Mammary epithelial cell (primary cell): ENCODE measurements around the gene LDLRAD4.

Source experiments
- CTCF ChIP-seq, 2 donors: IDR thresholded peaks in 1 of 2; conservative IDR thresholded peaks in 1 of 2; 2 replicates each; pipeline ENCODE4 v1.5.1; 2011 to 2012; ENCODE audit warnings: inconsistent platforms in 2 of 2, low read length in 2 of 2, mild to moderate bottlenecking in 2 of 2, control low read depth in 1 of 2, low read depth in 1 of 2; ENCODE audit not compliant: insufficient read depth in 1 of 2; ENCODE audit errors: extremely low read depth in 1 of 2
- EZH2 ChIP-seq: IDR thresholded peaks from 2 replicates; pipeline ENCODE4 v1.6.1; 2012; ENCODE audit warnings: low read length, inconsistent platforms, borderline replicate concordance

GRCh38 chr18:13527730-13528129, 309.2 kb downstream of the LDLRAD4 start:
- TF ChIP-seq CTCF (conservative IDR thresholded peaks at IDR 0.05 in 1 of 2, IDR thresholded peaks at IDR 0.05 in 1 of 2; ENCODE audit: extremely low read depth in 1 of 2, insufficient read depth in 1 of 2, low read depth in 1 of 2, low read length in 2 of 2) (no peak), EZH2 (no peak)
